ENCODE measurements around the gene INSL3. TPM values are rescaled to one million over a fixed set of nuclear protein-coding genes. Genes with fewer than 3 reads are reported as not detected.
A peak's percentile ranks its signal among the peaks of the same experiment; 100 is the strongest.

Gene INSL3
- total and polyA plus RNA-seq, 4 experiments from 2014 or later: 1.0 to 5.3 (median 4.4) TPM

- H3K27ac Mint-ChIP-seq: peak overlapping the region in 6 of 7 donors; percentile 24 to 75 (median 38)
- H3K36me3 Mint-ChIP-seq: peaks cover 28 to 53% of the 10 kb centered on the region in 2 donors
Measured at GRCh38 chr19:17775245-17775927, 45.9 kb downstream of the INSL3 start.

GRCh38 chr19:17772172-17772571 lies 49.1 kb downstream of the INSL3 start:
- no peaks in the 10 kb centered on the region for H3K9me3 ChIP-seq (ENCODE audit: control insufficient read depth in 1 of 2, low read length in 2 of 2)
- no peaks in the 10 kb centered on the region for H3K27me3 ChIP-seq (ENCODE audit: insufficient read depth, low read length)
- H3K27me3 Mint-ChIP-seq: no peaks in the 10 kb centered on the region
- POLR2A ChIA-PET (ENCODE audit: partially characterized antibody): no interaction called here
- DNase-seq: no peak
- peaks cover 49% of the 10 kb centered on the region for H3K36me3 ChIP-seq (ENCODE audit: insufficient read depth, low read length)
- H3K36me3 Mint-ChIP-seq: peaks cover 44 to 59% of the 10 kb centered on the region in 2 donors
- intact Hi-C loops (cut with micrococcal nuclease): no loop called here
- CTCF ChIA-PET (ENCODE audit: partially characterized antibody): interaction anchor here (1.2 kb wide), 1 partner anchor 10 kb away, joined by 3 read pairs; no protein-coding TSS in a partner anchor
- H3K4me3 Mint-ChIP-seq: no peak overlapping the region
- H3K27ac Mint-ChIP-seq: peak overlapping the region in 3 of 7 donors; percentile 42 to 72 (median 66)
- H3K4me1 ChIP-seq (ENCODE audit: insufficient read depth, low read length): no peaks in the 10 kb centered on the region
- peaks cover 0 to 6% (median 1%) of the 10 kb centered on the region in 4 donors for H3K4me1 Mint-ChIP-seq
- H3K4me3 ChIP-seq (ENCODE audit: low read length in 2 of 2): no peak overlapping the region
- no peak overlapping the region for H3K27ac ChIP-seq (ENCODE audit: low read depth, low read length)
- no peaks in the 10 kb centered on the region for H3K9me3 Mint-ChIP-seq

More at GRCh38 chr19:17775245-17775927, 45.9 kb downstream of the INSL3 start:
- H3K4me3 ChIP-seq (ENCODE audit: low read length in 2 of 2): no peak overlapping the region
- no peak for DNase-seq
- peaks cover 33% of the 10 kb centered on the region for H3K36me3 ChIP-seq (ENCODE audit: insufficient read depth, low read length)
- H3K9me3 ChIP-seq (ENCODE audit: control insufficient read depth in 1 of 2, low read length in 2 of 2): no peaks in the 10 kb centered on the region
- no peaks in the 10 kb centered on the region for H3K27me3 ChIP-seq (ENCODE audit: insufficient read depth, low read length)
- no peak overlapping the region for H3K27ac ChIP-seq (ENCODE audit: low read depth, low read length)
- no peaks in the 10 kb centered on the region for H3K4me1 ChIP-seq (ENCODE audit: insufficient read depth, low read length)
- no peak overlapping the region for H3K4me3 Mint-ChIP-seq
- CTCF ChIA-PET (ENCODE audit: partially characterized antibody): interaction anchor here (0.7 to 2.6 kb wide), 15 partner anchors 10 to 159 kb away, joined by 3 to 17 read pairs (median 4); partner anchors contain the start of genes FCHO1, MAP1S and RPL18A
- no peaks in the 10 kb centered on the region for H3K9me3 Mint-ChIP-seq
- no peaks in the 10 kb centered on the region for H3K27me3 Mint-ChIP-seq
- H3K4me1 Mint-ChIP-seq: peaks cover 2 to 7% (median 5%) of the 10 kb centered on the region in 4 donors
- POLR2A ChIA-PET (ENCODE audit: partially characterized antibody): interaction anchor here (1.0 kb wide), 1 partner anchor 71 kb away, joined by 3 read pairs; no protein-coding TSS in a partner anchor
- intact Hi-C loops (cut with micrococcal nuclease): loop anchor here (1.0 to 2.0 kb wide), 2 partner anchors 71 to 79 kb away; no protein-coding TSS in a partner anchor

- no peak for DNase-seq
- no peaks in the 10 kb centered on the region for H3K4me1 ChIP-seq (ENCODE audit: insufficient read depth, low read length)
- intact Hi-C loops (cut with micrococcal nuclease): no loop called here
- peaks cover 50% of the 10 kb centered on the region for H3K36me3 ChIP-seq (ENCODE audit: insufficient read depth, low read length)
- H3K4me3 Mint-ChIP-seq: no peak overlapping the region
- no peaks in the 10 kb centered on the region for H3K27me3 Mint-ChIP-seq
- peaks cover 39 to 64% of the 10 kb centered on the region in 2 donors for H3K36me3 Mint-ChIP-seq
- no peak overlapping the region for H3K4me3 ChIP-seq (ENCODE audit: low read length in 2 of 2)
- H3K27ac ChIP-seq (ENCODE audit: low read depth, low read length): no peak overlapping the region
- H3K4me1 Mint-ChIP-seq: peaks cover 0 to 5% (median 4%) of the 10 kb centered on the region in 4 donors
- CTCF ChIA-PET (ENCODE audit: partially characterized antibody): interaction anchor here (0.5 kb wide), 1 partner anchor 13 kb away, joined by 3 read pairs; no protein-coding TSS in a partner anchor
- POLR2A ChIA-PET (ENCODE audit: partially characterized antibody): interaction anchor here (0.8 kb wide), 1 partner anchor 23 kb away, joined by 3 read pairs; no protein-coding TSS in a partner anchor
- H3K9me3 ChIP-seq (ENCODE audit: control insufficient read depth in 1 of 2, low read length in 2 of 2): no peaks in the 10 kb centered on the region
- no peaks in the 10 kb centered on the region for H3K27me3 ChIP-seq (ENCODE audit: insufficient read depth, low read length)
- H3K27ac Mint-ChIP-seq: no peak overlapping the region
- H3K9me3 Mint-ChIP-seq: no peaks in the 10 kb centered on the region
Measured at GRCh38 chr19:17770613-17771012, 50.7 kb downstream of the INSL3 start.

GRCh38 chr19:17767559-17767958 lies 53.8 kb downstream of the INSL3 start:
- no peak overlapping the region for H3K4me3 ChIP-seq (ENCODE audit: low read length in 2 of 2)
- H3K4me1 ChIP-seq (ENCODE audit: insufficient read depth, low read length): no peaks in the 10 kb centered on the region
- intact Hi-C loops (cut with micrococcal nuclease): no loop called here
- peaks cover 39 to 55% of the 10 kb centered on the region in 2 donors for H3K36me3 Mint-ChIP-seq
- H3K9me3 ChIP-seq (ENCODE audit: control insufficient read depth in 1 of 2, low read length in 2 of 2): no peaks in the 10 kb centered on the region
- H3K9me3 Mint-ChIP-seq: no peaks in the 10 kb centered on the region
- peak overlapping the region in 1 of 7 donors; percentile 72 for H3K27ac Mint-ChIP-seq
- no peak for DNase-seq
- POLR2A ChIA-PET (ENCODE audit: partially characterized antibody): interaction anchor here (0.9 to 1.1 kb wide), 3 partner anchors 11 to 46 kb away, joined by 3 read pairs; no protein-coding TSS in a partner anchor
- H3K27me3 ChIP-seq (ENCODE audit: insufficient read depth, low read length): no peaks in the 10 kb centered on the region
- H3K27ac ChIP-seq (ENCODE audit: low read depth, low read length): no peak overlapping the region
- H3K4me3 Mint-ChIP-seq: no peak overlapping the region
- no peaks in the 10 kb centered on the region for H3K27me3 Mint-ChIP-seq
- peaks cover 0 to 5% (median 2%) of the 10 kb centered on the region in 4 donors for H3K4me1 Mint-ChIP-seq
- CTCF ChIA-PET (ENCODE audit: partially characterized antibody): interaction anchor here (1.0 to 2.0 kb wide), 5 partner anchors 9 to 271 kb away, joined by 3 to 16 read pairs (median 4); no protein-coding TSS in a partner anchor
- H3K36me3 ChIP-seq (ENCODE audit: insufficient read depth, low read length): peaks cover 56% of the 10 kb centered on the region

GRCh38 chr19:17766543-17767131 lies 54.7 kb downstream of the INSL3 start:
- DNase-seq: no peak
- no peak overlapping the region for H3K27ac ChIP-seq (ENCODE audit: low read depth, low read length)
- intact Hi-C loops (cut with micrococcal nuclease): no loop called here

More at GRCh38 chr19:17766543-17767131, 54.7 kb downstream of the INSL3 start:
- CTCF ChIA-PET (ENCODE audit: partially characterized antibody): interaction anchor here (0.7 to 2.0 kb wide), 10 partner anchors 8 to 270 kb away, joined by 3 to 16 read pairs (median 3); partner anchors contain the start of gene MAP1S
- no peaks in the 10 kb centered on the region for H3K27me3 Mint-ChIP-seq
- H3K9me3 Mint-ChIP-seq: no peaks in the 10 kb centered on the region
- H3K27ac Mint-ChIP-seq: no peak overlapping the region
- H3K4me1 Mint-ChIP-seq: peaks cover 0 to 5% (median 3%) of the 10 kb centered on the region in 4 donors
- H3K9me3 ChIP-seq (ENCODE audit: control insufficient read depth in 1 of 2, low read length in 2 of 2): no peaks in the 10 kb centered on the region
- H3K4me3 ChIP-seq (ENCODE audit: low read length in 2 of 2): no peak overlapping the region
- H3K4me1 ChIP-seq (ENCODE audit: insufficient read depth, low read length): no peaks in the 10 kb centered on the region
- H3K36me3 Mint-ChIP-seq: peaks cover 37 to 51% of the 10 kb centered on the region in 2 donors
- no peak overlapping the region for H3K4me3 Mint-ChIP-seq
- no peaks in the 10 kb centered on the region for H3K27me3 ChIP-seq (ENCODE audit: insufficient read depth, low read length)
- POLR2A ChIA-PET (ENCODE audit: partially characterized antibody): interaction anchor here (0.9 to 2.1 kb wide), 4 partner anchors 18 to 47 kb away, joined by 3 to 5 read pairs (median 3); partner anchors contain the start of gene MAP1S
- H3K36me3 ChIP-seq (ENCODE audit: insufficient read depth, low read length): peaks cover 55% of the 10 kb centered on the region

Other genes starting within 250 kb of the INSL3 start
- under 1 TPM; 0.06 to 0.09 TPM for gene UNC13A, start 133.2 kb downstream of the INSL3 start, total RNA-seq
- not detected for gene UNC13A, start 133.2 kb downstream of the INSL3 start, polyA plus RNA-seq
- gene MAP1S, start 102.0 kb downstream of the INSL3 start, total RNA-seq: 10 to 100 TPM; 59.1 to 64.9 TPM
- 10 to 100 TPM in 1 of 2 donors, 1 to 10 TPM in 1; 8.2 to 48.9 TPM for gene MAP1S, start 102.0 kb downstream of the INSL3 start, polyA plus RNA-seq
- gene FCHO1, start 70.0 kb downstream of the INSL3 start, total RNA-seq: 100 to 1,000 TPM in 1 of 2 experiments, 10 to 100 TPM in 1; 99.4 to 113 TPM
- gene FCHO1, start 70.0 kb downstream of the INSL3 start, polyA plus RNA-seq: 10 to 100 TPM in 1 of 2 donors, 1 to 10 TPM in 1; 6.5 to 30.0 TPM
- not detected for gene B3GNT3, start 26.4 kb downstream of the INSL3 start, total RNA-seq
- under 1 TPM; 0.34 to 0.72 TPM for gene B3GNT3, start 26.4 kb downstream of the INSL3 start, polyA plus RNA-seq
- 100 to 1,000 TPM; 132 to 135 TPM for gene JAK3, start 26.5 kb upstream of the INSL3 start, total RNA-seq
- gene JAK3, start 26.5 kb upstream of the INSL3 start, polyA plus RNA-seq: 10 to 100 TPM; 74.6 to 96.2 TPM
- gene RPL18A, start 38.4 kb upstream of the INSL3 start, total RNA-seq: 1,000 to 10,000 TPM; 3,084 to 3,117 TPM
- 1,000 to 10,000 TPM; 3,184 to 4,119 TPM for gene RPL18A, start 38.4 kb upstream of the INSL3 start, polyA plus RNA-seq
- 1 to 10 TPM; 2.6 to 2.9 TPM for gene SLC5A5, start 50.4 kb upstream of the INSL3 start, total RNA-seq
- gene SLC5A5, start 50.4 kb upstream of the INSL3 start, polyA plus RNA-seq: 1 to 10 TPM in 1 of 2 donors, under 1 TPM in 1; 0.92 to 1.2 TPM
- gene CCDC124, start 111.5 kb upstream of the INSL3 start, total RNA-seq: 10 to 100 TPM; 30.0 to 34.2 TPM
- 10 to 100 TPM; 24.5 to 49.9 TPM for gene CCDC124, start 111.5 kb upstream of the INSL3 start, polyA plus RNA-seq
- not detected for gene KCNN1, start 145.6 kb upstream of the INSL3 start, total RNA-seq
- gene KCNN1, start 145.6 kb upstream of the INSL3 start, polyA plus RNA-seq: not detected
- gene ARRDC2, start 186.7 kb upstream of the INSL3 start, total RNA-seq: 100 to 1,000 TPM; 136 to 138 TPM
- gene ARRDC2, start 186.7 kb upstream of the INSL3 start, polyA plus RNA-seq: 10 to 100 TPM; 39.8 to 47.9 TPM